Renal cortex interstitium (tissue), 11 donors: Measurements from ENCODE around the gene PSMG2. TPM values are rescaled to one million over a fixed set of nuclear protein-coding genes. Genes with fewer than 3 reads are reported as not detected.

Source experiments
- DNase-seq, 11 donors: peaks; one replicate each; pipeline ENCODE4 v3.0.0-alpha.2; 2013; ENCODE audit warnings: low read depth in 9 of 11, low spot score in 4 of 11; ENCODE audit errors: extremely low read depth in 1 of 11
- polyA plus RNA-seq, 3 donors: library from polyadenylated mRNA; unstranded; fragments of 120-200 nt; gene quantifications; one replicate each; pipeline ENCODE4 v1.2.1, GENCODE V29; 2013; ENCODE audit not compliant: insufficient read length in 3 of 3

Gene PSMG2
- polyA plus RNA-seq, 3 donors, result 65.3 to 77.4 (median 76.7) TPM

GRCh38 chr18:12699747-12700146 lies 3.1 kb upstream of the PSMG2 start:
- no peak for DNase-seq

GRCh38 chr18:12701161-12701560 lies 1.7 kb upstream of the PSMG2 start:
- no peak for DNase-seq

- no peak for DNase-seq
Measured at GRCh38 chr18:12703096-12703567, 290 bp downstream of the PSMG2 start.

- no peak for DNase-seq
Measured at GRCh38 chr18:12703664-12704063, 822 bp downstream of the PSMG2 start.

- no peak for DNase-seq
Measured at GRCh38 chr18:12711446-12711845, 8.6 kb downstream of the PSMG2 start.

GRCh38 chr18:12721495-12722275 lies 18.8 kb downstream of the PSMG2 start:
- no peak for DNase-seq

GRCh38 chr18:12722731-12723130 lies 19.9 kb downstream of the PSMG2 start:
- DNase-seq, result no peak

- no peak for DNase-seq
Measured at GRCh38 chr18:12726331-12726730, 23.5 kb downstream of the PSMG2 start.

- peak; percentile 22 to 78 (median 57) for DNase-seq
Measured at GRCh38 chr18:12726774-12727550, 24.1 kb downstream of the PSMG2 start.

- DNase-seq, result no peak
Measured at GRCh38 chr18:12737243-12737902, 34.5 kb downstream of the PSMG2 start.

- no peak for DNase-seq
Measured at GRCh38 chr18:12741351-12741750, 38.5 kb downstream of the PSMG2 start.

- DNase-seq, result no peak
Measured at GRCh38 chr18:12742453-12742852, 39.6 kb downstream of the PSMG2 start.

- peak in 7 of 11 donors; percentile 5 to 26 (median 18) for DNase-seq
Measured at GRCh38 chr18:12744103-12744502, 41.3 kb downstream of the PSMG2 start.

- no peak for DNase-seq
Measured at GRCh38 chr18:12745095-12745795, 42.4 kb downstream of the PSMG2 start.

- no peak for DNase-seq
Measured at GRCh38 chr18:12747530-12748315, 44.9 kb downstream of the PSMG2 start.

- no peak for DNase-seq
Measured at GRCh38 chr18:12748671-12749070, 45.8 kb downstream of the PSMG2 start.

- no peak for DNase-seq
Measured at GRCh38 chr18:12749121-12749520, 46.3 kb downstream of the PSMG2 start.

GRCh38 chr18:12750076-12750714 lies 47.4 kb downstream of the PSMG2 start:
- no peak for DNase-seq
